ENCODE measurements around the gene INIP.

INIP gene

GRCh38 chr9:112717661-112718331 is at the start of gene INIP:
Gene INIP, minus strand, starts transcription at chr9:112718117. Its CDS starts 1,632 bp downstream, at chr9:112716485.
- peak; percentile 92 for DNase-seq (ENCODE audit: low read depth)
- no peak for TF ChIP-seq CTCF (conservative IDR thresholded peaks at IDR 0.05; ENCODE audit: low read depth, low read length)
- peak within 1 kb of the TSS; percentile 98 for H3K4me3 ChIP-seq (ENCODE audit: low read length)

GRCh38 chr9:112765281-112765680 is 47.4 kb upstream of the INIP start:
- no peak overlapping the region for H3K4me3 ChIP-seq (ENCODE audit: low read length)
- TF ChIP-seq CTCF (conservative IDR thresholded peaks at IDR 0.05; ENCODE audit: low read depth, low read length), result no peak
- no peak for DNase-seq (ENCODE audit: low read depth)

GRCh38 chr9:112764837-112765236 is 46.9 kb upstream of the INIP start:
- no peak for TF ChIP-seq CTCF (conservative IDR thresholded peaks at IDR 0.05; ENCODE audit: low read depth, low read length)
- no peak for DNase-seq (ENCODE audit: low read depth)
- H3K4me3 ChIP-seq (ENCODE audit: low read length), result no peak overlapping the region

GRCh38 chr9:112764344-112764743 is 46.4 kb upstream of the INIP start:
- no peak overlapping the region for H3K4me3 ChIP-seq (ENCODE audit: low read length)
- TF ChIP-seq CTCF (conservative IDR thresholded peaks at IDR 0.05; ENCODE audit: low read depth, low read length), result no peak
- DNase-seq (ENCODE audit: low read depth), result peak; percentile 57

GRCh38 chr9:112762726-112763518 is 45.0 kb upstream of the INIP start:
- TF ChIP-seq CTCF (conservative IDR thresholded peaks at IDR 0.05; ENCODE audit: low read depth, low read length), result no peak
- no peak overlapping the region for H3K4me3 ChIP-seq (ENCODE audit: low read length)

GRCh38 chr9:112761912-112762655 is 44.2 kb upstream of the INIP start:
- H3K4me3 ChIP-seq (ENCODE audit: low read length), result no peak overlapping the region
- TF ChIP-seq CTCF (conservative IDR thresholded peaks at IDR 0.05; ENCODE audit: low read depth, low read length), result no peak
- DNase-seq (ENCODE audit: low read depth), result no peak

More at GRCh38 chr9:112762726-112763518, 45.0 kb upstream of the INIP start:
- DNase-seq (ENCODE audit: low read depth), result no peak
